B cell (primary cell): ENCODE results near the gene MAP7. TPM values are rescaled to one million over a fixed set of nuclear protein-coding genes. Genes with fewer than 3 reads are reported as not detected.

ENCODE experiments used
- ATAC-seq: fragments of 200-7000 bp; cut with Tn5 transposase; one replicate; pipeline ENCODE4 v1.10.0; 2021; ENCODE audit warnings: low read depth, mild to moderate bottlenecking, moderate number of reproducible peaks, moderate library complexity
- CTCF ChIA-PET: fragments of 350-600 bp; sonication (Branson Sonifier 250); formaldehyde crosslinking; loops from one replicate; lab custom pipeline; 2021; ENCODE audit warnings: antibody characterized with exemption, inconsistent platforms; lab: Charles Lee
- POLR2A ChIA-PET: fragments of 350-600 bp; sonication (Branson Sonifier 250); formaldehyde crosslinking; loops from one replicate; lab custom pipeline; 2021; ENCODE audit warnings: antibody characterized with exemption; lab: Charles Lee
- DNase-seq: peaks from one replicate; pipeline ENCODE4 v3.0.0; 2013
- H2AFZ ChIP-seq: 2 replicates; pipeline ENCODE4 v1.6.1; 2012; ENCODE audit warnings: mild to moderate bottlenecking, low read depth, low read length; ENCODE audit not compliant: insufficient read depth, poor library complexity, severe bottlenecking
- H3K27ac ChIP-seq, 2 donors: 1 replicate in 1 of 2; 2 replicates in 1 of 2; pipeline ENCODE4 v1.5.1; 2012 to 2013; ENCODE audit warnings: low read length in 2 of 2, mild to moderate bottlenecking in 2 of 2, moderate library complexity in 1 of 2
- H3K27me3 ChIP-seq, 4 experiments: fragments of 200-600 bp in 1 of 4; sonication (generic) in 1 of 4; replicated peaks in 1 of 4; 1 replicate in 2 of 4; 2 replicates in 2 of 4; pipeline versions ENCODE4 v1.6.1 to v1.7.0; 2013 to 2016; ENCODE audit warnings: low read length in 3 of 4, mild to moderate bottlenecking in 2 of 4, mixed read lengths in 1 of 4, moderate library complexity in 1 of 4; ENCODE audit not compliant: insufficient read depth in 4 of 4, control insufficient read depth in 3 of 4; ENCODE audit errors: control extremely low read depth in 1 of 4
- H3K36me3 ChIP-seq, 2 experiments: replicated peaks in 1 of 2; 1 replicate in 1 of 2; 2 replicates in 1 of 2; pipeline versions ENCODE4 v1.6.1 to v1.7.1; 2013; ENCODE audit warnings: low read length in 1 of 2; ENCODE audit not compliant: insufficient read depth in 2 of 2, control insufficient read depth in 1 of 2; ENCODE audit errors: control extremely low read depth in 1 of 2, extremely low read depth in 1 of 2
- H3K4me1 ChIP-seq, 2 donors: fragments of 200-600 bp in 1 of 2; sonication (generic) in 1 of 2; 1 replicate in 1 of 2; 2 replicates in 1 of 2; pipeline versions ENCODE4 v1.5.1 to v1.6.1; 2013 to 2017; ENCODE audit warnings: low read length in 2 of 2; ENCODE audit not compliant: control insufficient read depth in 2 of 2, insufficient read depth in 2 of 2
- H3K4me2 ChIP-seq: replicated peaks from 2 replicates; pipeline ENCODE3; 2012; ENCODE audit warnings: mild to moderate bottlenecking, low read depth, low read length; ENCODE audit not compliant: poor library complexity, severe bottlenecking
- H3K4me3 ChIP-seq, 5 experiments: fragments of 200-600 bp in 1 of 5; sonication (generic) in 1 of 5; 1 replicate in 3 of 5; 2 replicates in 2 of 5; pipeline versions ENCODE4 v1.5.1 to v1.7.0; 2011 to 2016; ENCODE audit warnings: low read length in 4 of 5, mild to moderate bottlenecking in 4 of 5, low read depth in 2 of 5, control low read depth in 1 of 5, moderate library complexity in 1 of 5; ENCODE audit not compliant: insufficient read depth in 1 of 5; ENCODE audit errors: control extremely low read depth in 1 of 5, extremely low read depth in 1 of 5
- H3K79me2 ChIP-seq: fragments of 200-600 bp; sonication (generic); one replicate; pipeline ENCODE4 v1.6.0; 2016; ENCODE audit warnings: low read length; ENCODE audit not compliant: control insufficient read depth, insufficient read depth
- H3K9ac ChIP-seq: fragments of 200-600 bp; sonication (generic); 2 replicates; pipeline ENCODE4 v1.6.1; 2017; ENCODE audit warnings: mild to moderate bottlenecking, low read length, moderate library complexity
- H3K9me3 ChIP-seq, 3 donors: one replicate each; pipeline versions ENCODE4 v1.6.1 to v1.7.1; 2013; ENCODE audit warnings: low read length in 2 of 3; ENCODE audit not compliant: control insufficient read depth in 2 of 3, insufficient read depth in 1 of 3; ENCODE audit errors: control extremely low read depth in 1 of 3
- H4K20me1 ChIP-seq: 2 replicates; pipeline ENCODE4 v1.6.0; 2012; ENCODE audit warnings: mild to moderate bottlenecking, low read length; ENCODE audit not compliant: insufficient read depth, control insufficient read depth, poor library complexity, severe bottlenecking
- H3K27ac Mint-ChIP-seq: one replicate; pipeline ENCODE4 v1.8.0; 2021; ENCODE audit warnings: mixed read lengths
- H3K27me3 Mint-ChIP-seq: one replicate; pipeline ENCODE4 v1.8.0; 2021; ENCODE audit warnings: mixed read lengths
- H3K4me1 Mint-ChIP-seq: one replicate; pipeline ENCODE4 v1.8.0; 2021; ENCODE audit warnings: mixed read lengths
- H3K4me3 Mint-ChIP-seq: one replicate; pipeline ENCODE4 v1.8.0; 2021; ENCODE audit warnings: mixed read lengths
- H3K9me3 Mint-ChIP-seq: one replicate; pipeline ENCODE4 v1.8.0; 2022; ENCODE audit warnings: mixed read lengths; ENCODE audit not compliant: insufficient read depth
- EZH2 ChIP-seq: IDR thresholded peaks from 2 replicates; pipeline ENCODE4 v1.6.1; 2012; ENCODE audit warnings: borderline replicate concordance, low read depth, mild to moderate bottlenecking, moderate library complexity, low read length; ENCODE audit not compliant: insufficient read depth, poor library complexity, severe bottlenecking
- WGBS: methylation state at CpG from one replicate; pipeline ENCODE4 v1.1.5; 2013; ENCODE audit warnings: missing lambda C conversion rate; ENCODE audit not compliant: insufficient coverage; 5-methylcytosine and 5-hydroxymethylcytosine counted together
- intact Hi-C: fragments of 100-400 bp; cut with micrococcal nuclease; formaldehyde crosslinking; loops from one replicate; pipeline ENCODE4 v1.10.0; 2022
- polyA plus RNA-seq: library from polyadenylated mRNA; depleted of rRNA; stranded (reverse); fragments of >200 nt; gene quantifications from 2 replicates; pipeline ENCODE4 v1.2.3, GENCODE V29; 2012
- small RNA-seq: library from RNA; depleted of rRNA; stranded (forward); fragments of <200 nt; gene quantifications from one replicate; pipeline ENCODE3, GENCODE V24; 2012; ENCODE audit warnings: low replicate concordance, low read depth; ENCODE audit not compliant: insufficient read length
- total RNA-seq, 2 donors: library from RNA; stranded (reverse); fragments of 120-200 nt in 1 of 2; gene quantifications; 1 replicate in 1 of 2; 2 replicates in 1 of 2; pipeline versions ENCODE4 v1.2.3 to v1.2.4, GENCODE V29; 2013 to 2022
- TF ChIP-seq, protein P1 (sequence below): fragments of 200-600 bp; IDR thresholded peaks from one replicate; pipeline ENCODE4 v1.8.0; 2022; ENCODE audit warnings: antibody characterized with exemption, mild to moderate bottlenecking

MAP7 gene
- total and polyA plus RNA-seq, 2 donors (not counting 1 experiment from before 2014, with no cell fraction given), result 0.34 to 0.64 TPM

DNA sequence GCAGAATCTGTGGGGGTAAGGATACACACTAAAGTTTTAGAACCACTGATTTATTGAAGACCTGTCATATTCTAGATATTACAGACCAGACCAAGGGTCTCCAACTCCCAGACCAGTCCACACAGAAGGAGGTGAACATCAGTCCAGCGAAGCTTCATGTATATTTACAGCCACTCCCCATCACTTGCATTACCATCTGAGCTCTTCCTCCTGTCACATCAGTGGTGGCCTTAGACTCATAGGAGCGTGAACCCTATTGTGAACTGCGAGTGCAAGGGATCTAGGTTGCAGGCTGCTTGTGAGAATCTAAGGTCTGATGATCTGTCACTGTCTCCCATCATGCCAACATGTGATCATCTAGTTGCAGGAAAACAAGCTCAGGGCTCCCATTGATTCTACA lies 255.6 kb downstream of the MAP7 start:
- no peak overlapping the region for H3K27ac ChIP-seq
- H3K4me1 ChIP-seq, result peaks cover 9 to 14% of the 10 kb centered on the region in 2 donors
- H4K20me1 ChIP-seq, result no peaks in the 10 kb centered on the region
- DNase-seq (no peak), ATAC-seq (no peak)
- H3K79me2 ChIP-seq, result peaks cover 6% of the 10 kb centered on the region
- Mint-ChIP-seq H3K4me1 (peaks cover 11% of the 10 kb centered on the region), H3K27me3 (no peaks in the 10 kb centered on the region), H3K27ac (no peak overlapping the region), H3K4me3 (no peak overlapping the region), H3K9me3 (no peaks in the 10 kb centered on the region)
- H3K27me3 ChIP-seq, result no peaks in the 10 kb centered on the region
- no peak overlapping the region for H3K4me3 ChIP-seq
- POLR2A ChIA-PET, result no interaction called here
- no peak overlapping the region for H3K4me2 ChIP-seq
- CTCF ChIA-PET, result no interaction called here
- no peaks in the 10 kb centered on the region for H3K36me3 ChIP-seq
- TF ChIP-seq, protein P1, sequence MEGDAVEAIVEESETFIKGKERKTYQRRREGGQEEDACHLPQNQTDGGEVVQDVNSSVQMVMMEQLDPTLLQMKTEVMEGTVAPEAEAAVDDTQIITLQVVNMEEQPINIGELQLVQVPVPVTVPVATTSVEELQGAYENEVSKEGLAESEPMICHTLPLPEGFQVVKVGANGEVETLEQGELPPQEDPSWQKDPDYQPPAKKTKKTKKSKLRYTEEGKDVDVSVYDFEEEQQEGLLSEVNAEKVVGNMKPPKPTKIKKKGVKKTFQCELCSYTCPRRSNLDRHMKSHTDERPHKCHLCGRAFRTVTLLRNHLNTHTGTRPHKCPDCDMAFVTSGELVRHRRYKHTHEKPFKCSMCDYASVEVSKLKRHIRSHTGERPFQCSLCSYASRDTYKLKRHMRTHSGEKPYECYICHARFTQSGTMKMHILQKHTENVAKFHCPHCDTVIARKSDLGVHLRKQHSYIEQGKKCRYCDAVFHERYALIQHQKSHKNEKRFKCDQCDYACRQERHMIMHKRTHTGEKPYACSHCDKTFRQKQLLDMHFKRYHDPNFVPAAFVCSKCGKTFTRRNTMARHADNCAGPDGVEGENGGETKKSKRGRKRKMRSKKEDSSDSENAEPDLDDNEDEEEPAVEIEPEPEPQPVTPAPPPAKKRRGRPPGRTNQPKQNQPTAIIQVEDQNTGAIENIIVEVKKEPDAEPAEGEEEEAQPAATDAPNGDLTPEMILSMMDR, result no peak
- no peak for TF ChIP-seq EZH2
- intact Hi-C loops, result loop anchor here (5.0 kb wide), 1 partner anchor 442 kb away; the partner anchor contains the start of gene PDE7B
- H3K9me3 ChIP-seq, result no peaks in the 10 kb centered on the region
- H2AFZ ChIP-seq, result no peak overlapping the region
- WGBS, result 100% methylated on average over 1 of the region's 3 CpGs
- no peak overlapping the region for H3K9ac ChIP-seq

Small RNA genes lying within 50 kb of the gene (small RNA-seq; reads per million reads assigned to genes)
- gene AL023284.1 (not detected), gene NDUFS5P1 (not detected)

Other genes starting within 250 kb of the MAP7 start
- 34.1 and 35.1 TPM in 2 replicates for gene MAP3K5, start 242.1 kb upstream of the MAP7 start, total RNA-seq
- 5.7 and 8.0 TPM in 2 replicates for gene MAP3K5, start 242.1 kb upstream of the MAP7 start, polyA plus RNA-seq